CD4-positive, alpha-beta T cell (primary cell): ENCODE measurements around the gene LARGE1. TPM values are rescaled to one million over a fixed set of nuclear protein-coding genes. Genes with fewer than 3 reads are reported as not detected.

Source experiments
- ATAC-seq: fragments of 200-7000 bp; cut with Tn5 transposase; one replicate; pipeline ENCODE4 v1.10.0; 2022; ENCODE audit warnings: mild to moderate bottlenecking; ENCODE audit not compliant: poor library complexity
- CTCF ChIA-PET: fragments of 350-600 bp; sonication (Branson Sonifier 250); formaldehyde crosslinking; loops from one replicate; lab custom pipeline; 2021; ENCODE audit warnings: antibody characterized with exemption, inconsistent platforms; lab: Charles Lee
- POLR2A ChIA-PET: fragments of 350-600 bp; sonication (Branson Sonifier 250); formaldehyde crosslinking; loops from one replicate; lab custom pipeline; 2021; ENCODE audit warnings: antibody characterized with exemption, inconsistent platforms; lab: Charles Lee
- DNase-seq, 14 experiments: peaks; one replicate each; pipeline ENCODE4 v3.0.0-alpha.2; 2013 to 2020; ENCODE audit warnings: mixed read lengths in 2 of 14
- H3K27ac ChIP-seq, 2 donors: one replicate each; pipeline versions ENCODE4 v1.5.1 to v1.7.0; 2013; ENCODE audit warnings: low read length in 2 of 2, low read depth in 1 of 2, mild to moderate bottlenecking in 1 of 2
- H3K27me3 ChIP-seq, 2 experiments: 1 replicate in 1 of 2; 2 replicates in 1 of 2; pipeline versions ENCODE4 v1.6.1 to v1.7.0; 2013; ENCODE audit warnings: low read length in 2 of 2, control low read depth in 1 of 2, mild to moderate bottlenecking in 1 of 2, moderate library complexity in 1 of 2; ENCODE audit not compliant: insufficient read depth in 2 of 2, control insufficient read depth in 1 of 2
- H3K36me3 ChIP-seq: one replicate; pipeline ENCODE4 v1.6.1; 2013; ENCODE audit warnings: low read length, control low read depth; ENCODE audit not compliant: insufficient read depth
- H3K4me1 ChIP-seq: one replicate; pipeline ENCODE4 v1.6.1; 2013; ENCODE audit warnings: low read length, control low read depth; ENCODE audit not compliant: insufficient read depth
- H3K4me3 ChIP-seq: one replicate; pipeline ENCODE4 v1.5.1; 2013; ENCODE audit warnings: mild to moderate bottlenecking, low read length, moderate library complexity
- H3K9me3 ChIP-seq, 2 experiments: 1 replicate in 1 of 2; 2 replicates in 1 of 2; pipeline versions ENCODE4 v1.6.1 to v1.7.0; 2013; ENCODE audit warnings: low read length in 2 of 2, mild to moderate bottlenecking in 2 of 2, control low read depth in 1 of 2, moderate library complexity in 1 of 2; ENCODE audit not compliant: control insufficient read depth in 1 of 2, insufficient read depth in 1 of 2
- H3K27ac Mint-ChIP-seq: one replicate; pipeline ENCODE4 v1.8.0; 2020; ENCODE audit warnings: mixed read lengths
- H3K27me3 Mint-ChIP-seq: one replicate; pipeline ENCODE4 v1.8.0; 2021; ENCODE audit warnings: mixed read lengths
- H3K36me3 Mint-ChIP-seq: one replicate; pipeline ENCODE4 v1.8.0; 2021; ENCODE audit warnings: low read depth, mixed read lengths
- H3K4me1 Mint-ChIP-seq: one replicate; pipeline ENCODE4 v1.8.0; 2021; ENCODE audit warnings: low read depth, mixed read lengths
- H3K4me3 Mint-ChIP-seq: one replicate; pipeline ENCODE4 v1.8.0; 2020; ENCODE audit warnings: mild to moderate bottlenecking, mixed read lengths
- H3K9me3 Mint-ChIP-seq: one replicate; pipeline ENCODE4 v1.8.0; 2020; ENCODE audit warnings: mixed read lengths
- CTCF ChIP-seq: fragments of 200-600 bp; IDR thresholded peaks from one replicate; pipeline ENCODE4 v1.8.0; 2022; ENCODE audit warnings: antibody characterized with exemption, mild to moderate bottlenecking
- intact Hi-C, 2 experiments: fragments of 100-400 bp; cut with DNase I in 1 of 2; cut with micrococcal nuclease in 1 of 2; formaldehyde crosslinking; loops; one replicate each; pipeline versions ENCODE4 v1.15.1 to v1.9.0; 2023 to 2025; cut with DNase I, micrococcal nuclease
- total RNA-seq, 174 experiments: library from RNA in 2 of 174; stranded (reverse) in 2 of 174; gene quantifications; one replicate each; pipeline ENCODE4 v1.2.3 and lab custom pipeline; 2021 to 2026

The LARGE1 gene
- total RNA-seq, 2 experiments from 2014 or later: 0.14 to 0.70 TPM

DNA sequence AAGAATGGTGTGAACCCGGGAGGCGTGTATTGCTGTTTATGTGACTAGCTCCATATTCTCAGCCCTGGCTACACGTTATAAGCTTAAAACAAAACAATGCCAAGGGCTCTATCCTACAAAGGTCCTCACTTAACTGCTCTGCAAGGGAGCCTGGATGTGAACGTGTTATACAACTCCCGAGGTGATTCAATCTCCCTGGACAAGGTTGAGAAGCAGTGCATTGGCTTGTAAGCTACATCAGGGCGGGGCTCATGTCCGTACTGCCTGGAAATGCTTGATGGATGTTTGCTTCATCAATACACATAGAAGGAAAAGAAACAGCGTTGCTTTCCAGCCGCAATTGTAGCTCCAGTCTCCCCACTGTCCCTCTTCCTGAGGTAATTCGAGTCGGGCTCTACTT, 605.2 kb downstream of the LARGE1 start:
- Histone ChIP-seq H3K4me3 (no peak overlapping the region), H3K27ac (no peak overlapping the region), H3K36me3 (no peaks in the 10 kb centered on the region), H3K27me3 (no peaks in the 10 kb centered on the region), H3K9me3 (peaks cover 0 to 14% of the 10 kb centered on the region in 2 experiments), H3K4me1 (no peaks in the 10 kb centered on the region)
- H3K4me3 Mint-ChIP-seq: no peak overlapping the region
- no peak for DNase-seq
- POLR2A ChIA-PET: no interaction called here
- CTCF ChIA-PET: no interaction called here
- H3K9me3 Mint-ChIP-seq: no peaks in the 10 kb centered on the region
- no peak for TF ChIP-seq CTCF
- H3K27ac Mint-ChIP-seq: no peak overlapping the region
- H3K4me1 Mint-ChIP-seq: no peaks in the 10 kb centered on the region
- intact Hi-C loops: no loop called here
- no peaks in the 10 kb centered on the region for H3K27me3 Mint-ChIP-seq
- no peak for ATAC-seq
- H3K36me3 Mint-ChIP-seq: no peaks in the 10 kb centered on the region

GRCh38 chr22:33314316-33314715, 606.0 kb downstream of the LARGE1 start:
- no peaks in the 10 kb centered on the region for H3K27me3 Mint-ChIP-seq
- ChIA-PET CTCF (no interaction called here), POLR2A (no interaction called here)
- no peak for TF ChIP-seq CTCF
- no peak overlapping the region for H3K27ac Mint-ChIP-seq
- no peaks in the 10 kb centered on the region for H3K27me3 ChIP-seq
- no peaks in the 10 kb centered on the region for H3K36me3 Mint-ChIP-seq
- H3K4me3 ChIP-seq: no peak overlapping the region
- no peaks in the 10 kb centered on the region for H3K4me1 Mint-ChIP-seq
- intact Hi-C loops: no loop called here
- H3K4me3 Mint-ChIP-seq: no peak overlapping the region
- no peaks in the 10 kb centered on the region for H3K9me3 Mint-ChIP-seq
- no peaks in the 10 kb centered on the region for H3K36me3 ChIP-seq
- ATAC-seq: no peak
- DNase-seq: no peak
- H3K4me1 ChIP-seq: no peaks in the 10 kb centered on the region
- peaks cover 0 to 14% of the 10 kb centered on the region in 2 experiments for H3K9me3 ChIP-seq
- no peak overlapping the region for H3K27ac ChIP-seq

- DNase-seq (no peak), ATAC-seq (no peak)
- Histone ChIP-seq H3K27ac (no peak overlapping the region), H3K4me1 (peaks cover 3% of the 10 kb centered on the region), H3K9me3 (peaks cover 0 to 5% of the 10 kb centered on the region in 2 experiments), H3K27me3 (no peaks in the 10 kb centered on the region), H3K4me3 (no peak overlapping the region), H3K36me3 (no peaks in the 10 kb centered on the region)
- Mint-ChIP-seq H3K27ac (no peak overlapping the region), H3K36me3 (no peaks in the 10 kb centered on the region), H3K4me1 (no peaks in the 10 kb centered on the region), H3K9me3 (no peaks in the 10 kb centered on the region), H3K4me3 (no peak overlapping the region), H3K27me3 (peaks cover 2% of the 10 kb centered on the region)
- intact Hi-C loops: loop anchor here (2.0 to 10.0 kb wide), 4 partner anchors 276 to 1929 kb away; no protein-coding TSS in a partner anchor
- CTCF ChIA-PET: no interaction called here
- POLR2A ChIA-PET: no interaction called here
- no peak for TF ChIP-seq CTCF
Measured at GRCh38 chr22:33303099-33303498, 617.2 kb downstream of the LARGE1 start.
